HG03039 (cell line): ENCODE measurements around the gene ANKS6.

Experiments used
- ATAC-seq: cut with Tn5 transposase; IDR thresholded peaks from one replicate; pipeline ENCODE4 v1.9.1; 2021; ENCODE audit warnings: mild to moderate bottlenecking, moderate library complexity; ENCODE audit not compliant: unreplicated experiment

The ANKS6 gene

GRCh38 chr9:98742325-98743280 is 53.8 kb downstream of the ANKS6 start:
- no peak for ATAC-seq

- no peak for ATAC-seq
These were observed 56.0 kb downstream of the ANKS6 start for GRCh38 chr9:98740226-98740881.

GRCh38 chr9:98738741-98739140 is 57.6 kb downstream of the ANKS6 start:
- ATAC-seq: no peak

GRCh38 chr9:98736226-98736625 is 60.1 kb downstream of the ANKS6 start:
- no peak for ATAC-seq

GRCh38 chr9:98732801-98733200 is 63.6 kb downstream of the ANKS6 start:
- no peak for ATAC-seq

GRCh38 chr9:98732091-98732490 is 64.3 kb downstream of the ANKS6 start:
- no peak for ATAC-seq

GRCh38 chr9:98730871-98731270 is 65.5 kb downstream of the ANKS6 start:
- no peak for ATAC-seq

GRCh38 chr9:98728500-98728899 is 67.9 kb downstream of the ANKS6 start:
- ATAC-seq: no peak

GRCh38 chr9:98727428-98727827 is 68.9 kb downstream of the ANKS6 start:
- ATAC-seq: no peak

GRCh38 chr9:98726735-98727134 is 69.6 kb downstream of the ANKS6 start:
- ATAC-seq: no peak

GRCh38 chr9:98724810-98725530 is 71.4 kb downstream of the ANKS6 start:
- no peak for ATAC-seq

GRCh38 chr9:98721643-98722042 is 74.7 kb downstream of the ANKS6 start:
- no peak for ATAC-seq

- no peak for ATAC-seq
These were observed 76.0 kb downstream of the ANKS6 start for GRCh38 chr9:98720402-98720801.

GRCh38 chr9:98719055-98719454 is 77.3 kb downstream of the ANKS6 start:
- ATAC-seq: no peak

GRCh38 chr9:98714833-98715232 is 81.5 kb downstream of the ANKS6 start:
- ATAC-seq: no peak

GRCh38 chr9:98712987-98713386 is 83.4 kb downstream of the ANKS6 start:
- no peak for ATAC-seq

GRCh38 chr9:98709968-98710965 is 86.1 kb downstream of the ANKS6 start:
- ATAC-seq: no peak

- no peak for ATAC-seq
These were observed 87.1 kb downstream of the ANKS6 start, which contains the start of gene GABBR2 for GRCh38 chr9:98708933-98709911. Gene GABBR2 (minus strand): TSS chr9:98708935. CDS start chr9:98708737, 198 bp downstream.
